ENCODE results near the gene IFITM10.

Gene IFITM10

GRCh38 chr11:1706634-1707400 lies 43.6 kb downstream of the IFITM10 start:
- Mint-ChIP-seq H3K9me3 (peaks cover 6% of the 10 kb centered on the region), H3K27me3 (ENCODE audit: low read depth) (peaks cover 14% of the 10 kb centered on the region), H3K36me3 (ENCODE audit: low read depth) (no peaks in the 10 kb centered on the region), H3K4me1 (peaks cover 15% of the 10 kb centered on the region), H3K27ac (no peak overlapping the region), H3K4me3 (no peak overlapping the region)
- TF ChIP-seq, protein P1, sequence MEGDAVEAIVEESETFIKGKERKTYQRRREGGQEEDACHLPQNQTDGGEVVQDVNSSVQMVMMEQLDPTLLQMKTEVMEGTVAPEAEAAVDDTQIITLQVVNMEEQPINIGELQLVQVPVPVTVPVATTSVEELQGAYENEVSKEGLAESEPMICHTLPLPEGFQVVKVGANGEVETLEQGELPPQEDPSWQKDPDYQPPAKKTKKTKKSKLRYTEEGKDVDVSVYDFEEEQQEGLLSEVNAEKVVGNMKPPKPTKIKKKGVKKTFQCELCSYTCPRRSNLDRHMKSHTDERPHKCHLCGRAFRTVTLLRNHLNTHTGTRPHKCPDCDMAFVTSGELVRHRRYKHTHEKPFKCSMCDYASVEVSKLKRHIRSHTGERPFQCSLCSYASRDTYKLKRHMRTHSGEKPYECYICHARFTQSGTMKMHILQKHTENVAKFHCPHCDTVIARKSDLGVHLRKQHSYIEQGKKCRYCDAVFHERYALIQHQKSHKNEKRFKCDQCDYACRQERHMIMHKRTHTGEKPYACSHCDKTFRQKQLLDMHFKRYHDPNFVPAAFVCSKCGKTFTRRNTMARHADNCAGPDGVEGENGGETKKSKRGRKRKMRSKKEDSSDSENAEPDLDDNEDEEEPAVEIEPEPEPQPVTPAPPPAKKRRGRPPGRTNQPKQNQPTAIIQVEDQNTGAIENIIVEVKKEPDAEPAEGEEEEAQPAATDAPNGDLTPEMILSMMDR (IDR thresholded peaks at IDR 0.05; ENCODE audit: unreplicated experiment in 3 of 3) = no peak

DNA sequence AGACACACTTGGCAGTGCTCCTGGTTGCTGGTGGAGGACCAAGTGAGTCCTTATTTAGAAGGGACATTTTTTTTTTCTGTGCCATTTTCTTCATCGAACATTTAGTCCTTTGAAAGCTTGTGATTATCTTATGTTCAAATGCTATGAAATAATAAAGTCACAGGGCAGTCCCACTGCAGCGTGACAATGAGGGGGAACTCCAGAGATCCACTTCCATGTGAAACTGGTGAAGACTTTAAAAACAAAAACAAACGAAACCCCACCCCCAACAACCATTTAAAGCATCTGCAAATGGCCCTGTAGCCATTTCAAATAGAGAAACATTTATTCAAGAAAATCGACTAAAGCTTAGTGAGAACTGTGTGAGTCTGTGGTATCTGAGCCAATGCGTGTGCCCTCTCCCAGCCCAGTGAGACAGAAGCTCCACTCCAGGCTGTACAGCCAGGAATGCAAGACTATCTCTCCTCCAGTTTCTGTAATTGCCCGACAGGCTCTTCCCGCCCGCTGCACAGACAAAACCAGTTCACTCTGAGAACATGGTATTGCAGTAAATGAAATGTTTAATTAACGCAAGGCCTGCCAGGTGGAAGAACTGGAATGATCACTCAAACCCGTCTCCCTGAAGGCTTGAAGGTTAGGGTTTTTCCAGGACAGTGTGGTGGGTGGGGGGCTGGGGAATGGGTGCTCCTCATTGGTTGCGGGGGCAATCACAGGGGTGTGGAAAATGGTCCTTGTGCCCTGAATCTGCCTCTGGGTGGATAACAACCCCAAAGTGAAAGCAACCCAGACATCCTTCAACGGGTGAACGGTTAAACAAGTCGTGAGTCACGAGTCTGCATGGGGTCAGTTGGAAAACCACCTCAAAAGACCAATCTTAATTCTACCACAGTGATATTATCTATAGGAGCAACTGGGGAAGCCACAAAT lies 45.0 kb downstream of the IFITM10 start:
- Mint-ChIP-seq H3K4me3 (no peak overlapping the region), H3K36me3 (ENCODE audit: low read depth) (no peaks in the 10 kb centered on the region), H3K9me3 (peaks cover 12% of the 10 kb centered on the region), H3K27ac (no peak overlapping the region), H3K4me1 (peaks cover 15% of the 10 kb centered on the region), H3K27me3 (ENCODE audit: low read depth) (peaks cover 19% of the 10 kb centered on the region)
- TF ChIP-seq, protein P1 (IDR thresholded peaks at IDR 0.05; ENCODE audit: unreplicated experiment in 3 of 3) = no peak

GRCh38 chr11:1703146-1703545 lies 47.2 kb downstream of the IFITM10 start:
- TF ChIP-seq, protein P1 (IDR thresholded peaks at IDR 0.05; ENCODE audit: unreplicated experiment in 3 of 3) = no peak
- Mint-ChIP-seq H3K9me3 (peaks cover 12% of the 10 kb centered on the region), H3K27ac (no peak overlapping the region), H3K4me1 (peaks cover 15% of the 10 kb centered on the region), H3K4me3 (no peak overlapping the region), H3K27me3 (ENCODE audit: low read depth) (peaks cover 20% of the 10 kb centered on the region), H3K36me3 (ENCODE audit: low read depth) (no peaks in the 10 kb centered on the region)

DNA sequence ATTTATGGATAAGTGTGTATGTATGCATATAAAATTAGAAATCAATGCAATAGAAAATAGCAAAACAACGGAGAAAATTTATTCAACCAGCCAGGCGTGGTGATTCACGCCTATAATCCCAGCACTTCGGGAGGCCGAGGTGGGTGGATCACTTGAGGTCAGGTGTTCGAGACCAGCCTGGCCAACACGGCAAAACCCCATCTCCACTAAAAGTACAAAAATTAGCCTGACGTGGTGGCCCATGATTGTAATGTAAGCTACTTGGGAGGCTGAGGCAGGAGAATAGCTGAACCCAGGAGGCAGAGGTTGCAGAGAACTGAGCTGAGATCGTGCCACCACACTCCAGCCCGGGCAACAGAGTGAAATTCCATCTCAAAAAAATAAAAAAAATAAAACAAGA lies 47.9 kb downstream of the IFITM10 start:
- Mint-ChIP-seq H3K36me3 (ENCODE audit: low read depth) (no peaks in the 10 kb centered on the region), H3K4me1 (peaks cover 15% of the 10 kb centered on the region), H3K9me3 (peaks cover 12% of the 10 kb centered on the region), H3K4me3 (no peak overlapping the region), H3K27ac (no peak overlapping the region), H3K27me3 (ENCODE audit: low read depth) (peaks cover 23% of the 10 kb centered on the region)
- TF ChIP-seq, protein P1 (IDR thresholded peaks at IDR 0.05; ENCODE audit: unreplicated experiment in 3 of 3) = no peak

- Mint-ChIP-seq H3K27me3 (ENCODE audit: low read depth) (peaks cover 22% of the 10 kb centered on the region), H3K4me1 (peaks cover 15% of the 10 kb centered on the region)
- TF ChIP-seq, protein P1 (IDR thresholded peaks at IDR 0.05; ENCODE audit: unreplicated experiment in 3 of 3) = no peak
Observed at GRCh38 chr11:1701091-1701807, 49.1 kb downstream of the IFITM10 start.

More at GRCh38 chr11:1701091-1701807, 49.1 kb downstream of the IFITM10 start:
- Mint-ChIP-seq H3K36me3 (ENCODE audit: low read depth) (no peaks in the 10 kb centered on the region), H3K27ac (no peak overlapping the region), H3K4me3 (no peak overlapping the region), H3K9me3 (peaks cover 12% of the 10 kb centered on the region)
